IMR-90 (cell line): Measurements from ENCODE around the gene MIXL1. TPM values are rescaled to one million over a fixed set of nuclear protein-coding genes. Genes with fewer than 3 reads are reported as not detected.

Experiments
- ATAC-seq: fragments of 200-7000 bp; cut with Tn5 transposase; 2 replicates; pipeline ENCODE4 v1.9.1; 2020; ENCODE audit warnings: low read depth, mild to moderate bottlenecking, moderate library complexity
- BruUV-seq: library from RNA; stranded (reverse); fragments of 400-500 nt; replicated peaks from 2 replicates; lab custom pipeline; 2021; lab: Mats Ljungman, UMichigan
- CTCF ChIA-PET: fragments of 300-600 bp; formaldehyde crosslinking; extraction: SDS; loops from one replicate; lab custom pipeline; 2021; ENCODE audit warnings: antibody characterized with exemption; lab: Yijun Ruan, JAX
- POLR2A ChIA-PET: fragments of 300-600 bp; sonication (Branson Sonifier 250); formaldehyde crosslinking; loops from one replicate; lab custom pipeline; 2022; ENCODE audit warnings: antibody characterized with exemption; ENCODE audit not compliant: unreplicated experiment; lab: Charles Lee
- DNase-seq: peaks from one replicate; pipeline ENCODE4 v3.0.0; 2013
- H2AFZ ChIP-seq: replicated peaks from 2 replicates; pipeline ENCODE3; 2013; ENCODE audit warnings: low read length, mild to moderate bottlenecking; ENCODE audit not compliant: poor library complexity
- H2AK5ac ChIP-seq: 2 replicates; pipeline ENCODE4 v1.6.1; 2013; ENCODE audit warnings: low read depth, low read length, inconsistent platforms
- H2AK9ac ChIP-seq: replicated peaks from 2 replicates; pipeline ENCODE3; 2013; ENCODE audit warnings: mild to moderate bottlenecking, low read depth, low read length, moderate library complexity; ENCODE audit not compliant: poor library complexity
- H2BK120ac ChIP-seq: 2 replicates; pipeline ENCODE4 v1.6.1; 2013; ENCODE audit warnings: low read depth, low read length, inconsistent platforms
- H2BK15ac ChIP-seq: 3 replicates; pipeline ENCODE4 v1.6.1; 2013; ENCODE audit warnings: low read depth, low read length, inconsistent platforms
- H2BK20ac ChIP-seq: 2 replicates; pipeline ENCODE4 v1.6.1; 2013; ENCODE audit warnings: low read depth, mild to moderate bottlenecking, inconsistent platforms, low read length, moderate library complexity
- H2BK5ac ChIP-seq: 2 replicates; pipeline ENCODE4 v1.6.1; 2013; ENCODE audit warnings: mild to moderate bottlenecking, low read depth, low read length, inconsistent platforms; ENCODE audit not compliant: poor library complexity, severe bottlenecking
- H3K14ac ChIP-seq: replicated peaks from 2 replicates; pipeline ENCODE4 v1.6.1; 2013; ENCODE audit warnings: low read depth, low read length, inconsistent platforms
- H3K18ac ChIP-seq: 2 replicates; pipeline ENCODE4 v1.6.1; 2013; ENCODE audit warnings: low read depth, low read length, control low read depth
- H3K23ac ChIP-seq: 2 replicates; pipeline ENCODE4 v1.6.1; 2013; ENCODE audit warnings: low read depth, low read length, inconsistent platforms
- H3K27ac ChIP-seq: 2 replicates; pipeline ENCODE4 v1.5.1; 2013; ENCODE audit warnings: mild to moderate bottlenecking, control low read depth, low read length; ENCODE audit not compliant: insufficient read depth
- H3K27me3 ChIP-seq: 2 replicates; pipeline ENCODE4 v1.6.1; 2013; ENCODE audit warnings: low read length; ENCODE audit not compliant: control insufficient read depth, insufficient read depth
- H3K36me3 ChIP-seq: 2 replicates; pipeline ENCODE4 v1.6.1; 2013; ENCODE audit warnings: low read length, mixed read lengths; ENCODE audit not compliant: control insufficient read depth, insufficient read depth
- H3K4ac ChIP-seq: 2 replicates; pipeline ENCODE4 v1.6.1; 2013; ENCODE audit warnings: low read depth, low read length, inconsistent platforms
- H3K4me1 ChIP-seq: 2 replicates; pipeline ENCODE4 v1.6.1; 2013; ENCODE audit warnings: low read length, mixed read lengths; ENCODE audit not compliant: control insufficient read depth, insufficient read depth
- H3K4me2 ChIP-seq: 2 replicates; pipeline ENCODE4 v1.6.1; 2013; ENCODE audit warnings: low read depth, mild to moderate bottlenecking, control low read depth, low read length, moderate library complexity
- H3K4me3 ChIP-seq: 2 replicates; pipeline ENCODE4 v1.5.1; 2013; ENCODE audit warnings: low read depth, mild to moderate bottlenecking, control low read depth, low read length, moderate library complexity; ENCODE audit not compliant: insufficient read depth
- H3K56ac ChIP-seq: 2 replicates; pipeline ENCODE4 v1.6.1; 2013; ENCODE audit warnings: low read length, inconsistent platforms; ENCODE audit not compliant: insufficient read depth; ENCODE audit errors: extremely low read depth
- H3K79me1 ChIP-seq, 2 experiments: 2 replicates each; pipeline ENCODE4 v1.6.1; 2013; ENCODE audit warnings: low read length in 2 of 2, inconsistent platforms in 1 of 2, low read depth in 1 of 2
- H3K9ac ChIP-seq: 2 replicates; pipeline ENCODE4 v1.6.1; 2013; ENCODE audit warnings: low read depth, low read length, control low read depth
- H3K9me1 ChIP-seq: 2 replicates; pipeline ENCODE4 v1.6.1; 2013; ENCODE audit warnings: low read length, inconsistent platforms; ENCODE audit not compliant: insufficient read depth
- H3K9me3 ChIP-seq: 2 replicates; pipeline ENCODE4 v1.6.1; 2013; ENCODE audit warnings: low read length; ENCODE audit not compliant: control insufficient read depth, insufficient read depth
- H4K20me1 ChIP-seq: 2 replicates; pipeline ENCODE4 v1.6.1; 2013; ENCODE audit warnings: low read length, inconsistent platforms; ENCODE audit not compliant: insufficient read depth
- H4K5ac ChIP-seq: 2 replicates; pipeline ENCODE4 v1.6.1; 2013; ENCODE audit warnings: mild to moderate bottlenecking, low read depth, low read length, control low read depth
- H4K8ac ChIP-seq, 2 experiments: 2 replicates each; pipeline ENCODE4 v1.6.1; 2013; ENCODE audit warnings: low read depth in 2 of 2, low read length in 2 of 2, control low read depth in 1 of 2, inconsistent platforms in 1 of 2
- H4K91ac ChIP-seq: 2 replicates; pipeline ENCODE4 v1.6.1; 2013; ENCODE audit warnings: low read depth, low read length, inconsistent platforms; ENCODE audit not compliant: insufficient read depth
- BHLHE40 ChIP-seq: fragments of 150-350 bp; IDR thresholded peaks from 2 replicates; pipeline ENCODE4 v1.6.1; 2016; ENCODE audit warnings: mild to moderate bottlenecking, low read depth, low read length
- CEBPB ChIP-seq: IDR thresholded peaks from 2 replicates; pipeline ENCODE4 v1.6.1; 2012; ENCODE audit warnings: low read depth, low read length, improper control_type of control experiment
- CHD1 ChIP-seq: IDR thresholded peaks from 2 replicates; pipeline ENCODE4 v1.6.1; 2012; ENCODE audit warnings: low read depth, low read length, improper control_type of control experiment
- FOS ChIP-seq: fragments of 150-350 bp; IDR thresholded peaks from 2 replicates; pipeline ENCODE4 v1.6.1; 2016; ENCODE audit warnings: low read depth, low read length
- MAFK ChIP-seq: IDR thresholded peaks from 2 replicates; pipeline ENCODE4 v1.6.1; 2012; ENCODE audit warnings: low read depth, low read length, improper control_type of control experiment
- MAZ ChIP-seq: IDR thresholded peaks from 2 replicates; pipeline ENCODE4 v1.6.1; 2012; ENCODE audit warnings: low read depth, mild to moderate bottlenecking, low read length, improper control_type of control experiment, moderate library complexity, borderline replicate concordance
- MXI1 ChIP-seq: IDR thresholded peaks from 2 replicates; pipeline ENCODE4 v1.6.1; 2012; ENCODE audit warnings: low read depth, mild to moderate bottlenecking, low read length, moderate library complexity, borderline replicate concordance
- NFE2L2 ChIP-seq: fragments of 150-350 bp; IDR thresholded peaks from 2 replicates; pipeline ENCODE4 v1.6.1; 2016; ENCODE audit warnings: low read depth, mild to moderate bottlenecking, low read length
- POLR2A ChIP-seq: IDR thresholded peaks from 2 replicates; pipeline ENCODE4 v1.6.1; 2012; ENCODE audit warnings: mild to moderate bottlenecking, low read depth, low read length
- RAD21 ChIP-seq: IDR thresholded peaks from 2 replicates; pipeline ENCODE4 v1.6.1; 2012; ENCODE audit warnings: low read length, improper control_type of control experiment
- RCOR1 ChIP-seq: IDR thresholded peaks from 2 replicates; pipeline ENCODE4 v1.6.1; 2012; ENCODE audit warnings: mild to moderate bottlenecking, low read length, improper control_type of control experiment; ENCODE audit not compliant: insufficient replicate concordance
- RFX5 ChIP-seq: IDR thresholded peaks from 2 replicates; pipeline ENCODE4 v1.8.0; 2012; ENCODE audit warnings: low read depth, mild to moderate bottlenecking, low read length, moderate library complexity
- SMC3 ChIP-seq: fragments of 150-350 bp; IDR thresholded peaks from 2 replicates; pipeline ENCODE4 v1.6.1; 2016; ENCODE audit warnings: low read depth, mild to moderate bottlenecking, antibody characterized with exemption, low read length, moderate library complexity
- WGBS, 2 experiments: methylation state at CpG; one replicate each; pipeline versions ENCODE4 v1.1.5 to v1.1.7; 2013; ENCODE audit warnings: missing lambda C conversion rate in 2 of 2; ENCODE audit not compliant: insufficient read length in 1 of 2; ENCODE audit errors: extremely low coverage in 2 of 2; 5-methylcytosine and 5-hydroxymethylcytosine counted together
- dilution Hi-C: fragments of 300-500 bp; cut with HindIII; formaldehyde crosslinking; loops from one replicate; pipeline ENCODE4 v1.14.3; 2018; ENCODE audit warnings: low sequenced_read_pairs; ENCODE audit not compliant: unreplicated experiment
- in situ Hi-C: fragments of 300-500 bp; cut with MboI; formaldehyde crosslinking; loops from 3 replicates; pipeline ENCODE4 v1.14.3; 2019; ENCODE audit warnings: low sequenced_read_pairs, inconsistent platforms, mixed read lengths
- intact Hi-C: fragments of 100-400 bp; cut with micrococcal nuclease; formaldehyde crosslinking; loops from 2 replicates; pipeline ENCODE4 v1.10.0; 2022
- polyA plus RNA-seq, 3 experiments: library from polyadenylated mRNA; depleted of rRNA; stranded (reverse); fragments of >200 nt; gene quantifications; 2 replicates each; pipeline ENCODE4 v1.2.3, GENCODE V29; 2012; ENCODE audit warnings: low replicate concordance in 1 of 3
- total RNA-seq: library from RNA; depleted of rRNA; stranded (reverse); fragments of >200 nt; gene quantifications from 2 replicates; pipeline ENCODE4 v1.2.3, GENCODE V29; 2012
- TF ChIP-seq, protein P1 (sequence below): fragments of 150-350 bp; IDR thresholded peaks from 2 replicates; pipeline ENCODE4 v1.6.1; 2017; ENCODE audit warnings: mild to moderate bottlenecking, antibody characterized with exemption, low read length, low read depth
- TF ChIP-seq, protein P2 (sequence below): conservative IDR thresholded peaks from 2 replicates; pipeline ENCODE4 v1.5.1; 2012; ENCODE audit warnings: mild to moderate bottlenecking, low read depth, low read length, improper control_type of control experiment
- TF ChIP-seq, protein P3 (sequence below): fragments of 150-350 bp; IDR thresholded peaks from 2 replicates; pipeline ENCODE4 v1.6.1; 2016; ENCODE audit warnings: low read depth, mild to moderate bottlenecking, low read length, moderate library complexity, borderline replicate concordance

MIXL1 gene
- total and polyA plus RNA-seq, 2 of the 4 experiments (the other 2 are of a cell fraction), result not detected

DNA sequence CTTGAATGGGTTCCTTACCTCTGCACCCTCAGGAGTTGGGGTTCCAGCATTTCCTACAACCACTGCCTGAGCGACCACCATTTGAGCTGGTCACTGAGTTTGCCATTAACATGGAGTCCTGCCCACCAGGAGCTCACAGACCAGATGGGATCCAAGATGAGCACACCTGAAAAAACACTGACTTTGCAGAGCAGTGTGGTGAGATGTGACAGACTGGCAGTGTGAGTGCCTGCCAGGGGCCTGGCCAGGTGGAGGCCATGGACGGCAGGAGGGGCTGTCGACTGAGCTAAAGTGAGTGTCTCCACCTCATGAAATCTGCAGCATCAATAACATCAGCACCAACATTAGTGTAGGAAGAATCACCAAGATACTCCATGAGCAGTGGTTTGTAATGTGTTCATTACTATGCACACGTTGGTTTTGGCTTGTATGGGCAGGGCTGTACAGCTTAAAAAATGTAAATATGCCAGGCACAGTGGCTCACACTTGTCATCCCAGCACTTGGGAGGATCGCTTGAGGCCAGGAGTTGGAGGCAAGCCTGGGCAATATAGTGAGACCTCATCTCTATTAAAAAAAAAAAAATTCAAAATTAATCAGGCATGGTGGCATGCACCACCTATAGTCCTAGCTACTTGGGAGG lies 12.2 kb upstream of the MIXL1 start:
- Histone ChIP-seq H3K9ac (no peak overlapping the region), H4K20me1 (no peaks in the 10 kb centered on the region), H3K4me2 (no peak overlapping the region), H4K8ac (no peak overlapping the region), H3K4me3 (no peak overlapping the region), H3K79me1 (no peaks in the 10 kb centered on the region), H2AK5ac (no peak overlapping the region), H2AFZ (no peak overlapping the region), H2BK20ac (no peak overlapping the region), H2BK120ac (no peak overlapping the region), H2BK15ac (no peak overlapping the region), H3K56ac (no peak overlapping the region), H3K23ac (no peak overlapping the region), H3K14ac (no peak overlapping the region), H3K27me3 (peaks cover 29% of the 10 kb centered on the region), H4K91ac (no peak overlapping the region), H3K9me3 (no peaks in the 10 kb centered on the region), H3K4me1 (no peaks in the 10 kb centered on the region), H4K5ac (no peak overlapping the region), H3K4ac (no peak overlapping the region), H3K27ac (no peak overlapping the region), H2AK9ac (no peak overlapping the region), H3K36me3 (no peaks in the 10 kb centered on the region), H2BK5ac (no peak overlapping the region), H3K9me1 (no peaks in the 10 kb centered on the region), H3K18ac (no peak overlapping the region)
- intact Hi-C loops, result no loop called here
- POLR2A ChIA-PET, result no interaction called here
- no peak for ATAC-seq
- TF ChIP-seq NFE2L2, result no peak
- TF ChIP-seq CHD1, result no peak
- no peak for TF ChIP-seq CEBPB
- TF ChIP-seq SMC3, result no peak
- no peak for TF ChIP-seq MAZ
- no peak for TF ChIP-seq FOS
- TF ChIP-seq RCOR1, result no peak
- TF ChIP-seq, protein P1, sequence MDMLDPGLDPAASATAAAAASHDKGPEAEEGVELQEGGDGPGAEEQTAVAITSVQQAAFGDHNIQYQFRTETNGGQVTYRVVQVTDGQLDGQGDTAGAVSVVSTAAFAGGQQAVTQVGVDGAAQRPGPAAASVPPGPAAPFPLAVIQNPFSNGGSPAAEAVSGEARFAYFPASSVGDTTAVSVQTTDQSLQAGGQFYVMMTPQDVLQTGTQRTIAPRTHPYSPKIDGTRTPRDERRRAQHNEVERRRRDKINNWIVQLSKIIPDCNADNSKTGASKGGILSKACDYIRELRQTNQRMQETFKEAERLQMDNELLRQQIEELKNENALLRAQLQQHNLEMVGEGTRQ, result no peak
- TF ChIP-seq, protein P2, sequence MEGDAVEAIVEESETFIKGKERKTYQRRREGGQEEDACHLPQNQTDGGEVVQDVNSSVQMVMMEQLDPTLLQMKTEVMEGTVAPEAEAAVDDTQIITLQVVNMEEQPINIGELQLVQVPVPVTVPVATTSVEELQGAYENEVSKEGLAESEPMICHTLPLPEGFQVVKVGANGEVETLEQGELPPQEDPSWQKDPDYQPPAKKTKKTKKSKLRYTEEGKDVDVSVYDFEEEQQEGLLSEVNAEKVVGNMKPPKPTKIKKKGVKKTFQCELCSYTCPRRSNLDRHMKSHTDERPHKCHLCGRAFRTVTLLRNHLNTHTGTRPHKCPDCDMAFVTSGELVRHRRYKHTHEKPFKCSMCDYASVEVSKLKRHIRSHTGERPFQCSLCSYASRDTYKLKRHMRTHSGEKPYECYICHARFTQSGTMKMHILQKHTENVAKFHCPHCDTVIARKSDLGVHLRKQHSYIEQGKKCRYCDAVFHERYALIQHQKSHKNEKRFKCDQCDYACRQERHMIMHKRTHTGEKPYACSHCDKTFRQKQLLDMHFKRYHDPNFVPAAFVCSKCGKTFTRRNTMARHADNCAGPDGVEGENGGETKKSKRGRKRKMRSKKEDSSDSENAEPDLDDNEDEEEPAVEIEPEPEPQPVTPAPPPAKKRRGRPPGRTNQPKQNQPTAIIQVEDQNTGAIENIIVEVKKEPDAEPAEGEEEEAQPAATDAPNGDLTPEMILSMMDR, result no peak
- no peak for TF ChIP-seq MXI1
- TF ChIP-seq, protein P3, sequence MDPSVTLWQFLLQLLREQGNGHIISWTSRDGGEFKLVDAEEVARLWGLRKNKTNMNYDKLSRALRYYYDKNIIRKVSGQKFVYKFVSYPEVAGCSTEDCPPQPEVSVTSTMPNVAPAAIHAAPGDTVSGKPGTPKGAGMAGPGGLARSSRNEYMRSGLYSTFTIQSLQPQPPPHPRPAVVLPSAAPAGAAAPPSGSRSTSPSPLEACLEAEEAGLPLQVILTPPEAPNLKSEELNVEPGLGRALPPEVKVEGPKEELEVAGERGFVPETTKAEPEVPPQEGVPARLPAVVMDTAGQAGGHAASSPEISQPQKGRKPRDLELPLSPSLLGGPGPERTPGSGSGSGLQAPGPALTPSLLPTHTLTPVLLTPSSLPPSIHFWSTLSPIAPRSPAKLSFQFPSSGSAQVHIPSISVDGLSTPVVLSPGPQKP, result no peak
- TF ChIP-seq MAFK, result no peak
- TF ChIP-seq RFX5, result no peak
- no peak for TF ChIP-seq POLR2A
- TF ChIP-seq BHLHE40, result no peak
- no peak for TF ChIP-seq RAD21
- CTCF ChIA-PET, result interaction anchor here (0.6 kb wide), 1 partner anchor 86 kb away, joined by 3 read pairs; no protein-coding TSS in a partner anchor
- BruUV-seq, result no TSS peak
- WGBS, 2 experiments, result no CpG with 5 or more reads among the region's 5 CpGs
- no peak for DNase-seq
- dilution Hi-C loops, result no loop called here
- in situ Hi-C loops, result no loop called here
